ENCODE measurements around the gene GGCT.

DNA sequence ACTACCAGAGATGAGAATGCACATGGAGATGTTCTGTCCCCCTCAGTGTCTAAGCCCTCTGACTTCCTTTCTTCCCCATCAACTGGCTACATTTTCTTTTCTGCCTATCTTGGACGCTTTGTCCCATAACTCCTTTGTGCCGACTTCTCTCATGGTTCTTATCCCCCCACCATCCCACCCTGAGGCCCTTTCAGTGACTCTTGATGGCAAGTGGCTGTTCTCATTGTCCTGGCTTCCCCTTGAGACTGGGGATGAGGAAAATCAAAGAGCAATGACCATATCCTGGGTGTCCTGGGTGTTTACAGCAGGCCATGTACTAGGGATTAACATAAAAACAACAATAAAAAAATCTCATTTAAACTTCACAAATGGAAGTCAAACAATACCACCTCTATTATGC is 18.8 kb upstream of the GGCT start:
- TF ChIP-seq EP300 (IDR thresholded peaks at IDR 0.05; ENCODE audit: low read depth) = no peak
- TF ChIP-seq, protein P1, sequence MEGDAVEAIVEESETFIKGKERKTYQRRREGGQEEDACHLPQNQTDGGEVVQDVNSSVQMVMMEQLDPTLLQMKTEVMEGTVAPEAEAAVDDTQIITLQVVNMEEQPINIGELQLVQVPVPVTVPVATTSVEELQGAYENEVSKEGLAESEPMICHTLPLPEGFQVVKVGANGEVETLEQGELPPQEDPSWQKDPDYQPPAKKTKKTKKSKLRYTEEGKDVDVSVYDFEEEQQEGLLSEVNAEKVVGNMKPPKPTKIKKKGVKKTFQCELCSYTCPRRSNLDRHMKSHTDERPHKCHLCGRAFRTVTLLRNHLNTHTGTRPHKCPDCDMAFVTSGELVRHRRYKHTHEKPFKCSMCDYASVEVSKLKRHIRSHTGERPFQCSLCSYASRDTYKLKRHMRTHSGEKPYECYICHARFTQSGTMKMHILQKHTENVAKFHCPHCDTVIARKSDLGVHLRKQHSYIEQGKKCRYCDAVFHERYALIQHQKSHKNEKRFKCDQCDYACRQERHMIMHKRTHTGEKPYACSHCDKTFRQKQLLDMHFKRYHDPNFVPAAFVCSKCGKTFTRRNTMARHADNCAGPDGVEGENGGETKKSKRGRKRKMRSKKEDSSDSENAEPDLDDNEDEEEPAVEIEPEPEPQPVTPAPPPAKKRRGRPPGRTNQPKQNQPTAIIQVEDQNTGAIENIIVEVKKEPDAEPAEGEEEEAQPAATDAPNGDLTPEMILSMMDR (IDR thresholded peaks at IDR 0.05) = no peak
- TF ChIP-seq POLR2A (IDR thresholded peaks at IDR 0.05) = no peak
- TF ChIP-seq POLR2AphosphoS5 (IDR thresholded peaks at IDR 0.05) = no peak
